ENCODE measurements around the gene EPHB2.

The EPHB2 gene

GRCh38 chr1:22774833-22775182, 64.2 kb downstream of the EPHB2 start:
- ChIA-PET CTCF (interaction anchor here (0.8 kb wide), 1 partner anchor 70 kb away, joined by 3 read pairs; no protein-coding TSS in a partner anchor), POLR2A (no interaction called here)
- H3K4me3 ChIP-seq (ENCODE audit: low read depth, low read length), result no peak overlapping the region
- H3K36me3 ChIP-seq (ENCODE audit: control insufficient read depth in 2 of 2, insufficient read depth in 1 of 2, low read length in 2 of 2), result no peaks in the 10 kb centered on the region
- no peaks in the 10 kb centered on the region for H3K9me3 ChIP-seq (ENCODE audit: control insufficient read depth, insufficient read depth, low read depth, low read length)
- TF ChIP-seq ZNF571 (tag by site-specific recombination; IDR thresholded peaks at IDR 0.05), result no peak
- no peak for TF ChIP-seq ZSCAN16 (tag by site-specific recombination; IDR thresholded peaks at IDR 0.05)
- TF ChIP-seq ZNF629 (tag by site-specific recombination; IDR thresholded peaks at IDR 0.05), result no peak
- no peaks in the 10 kb centered on the region; the same call in 1 of the 2 replicates for H3K4me1 ChIP-seq (ENCODE audit: control insufficient read depth, insufficient read depth, low read length)
- H3K27ac ChIP-seq (ENCODE audit: extremely low read depth, low read depth, low read length), result no peak overlapping the region

GRCh38 chr1:22775478-22775877, 64.8 kb downstream of the EPHB2 start:
- H3K9me3 ChIP-seq (ENCODE audit: control insufficient read depth, insufficient read depth, low read depth, low read length), result no peaks in the 10 kb centered on the region
- H3K27ac ChIP-seq (ENCODE audit: extremely low read depth, low read depth, low read length), result no peak overlapping the region
- H3K4me1 ChIP-seq (ENCODE audit: control insufficient read depth, insufficient read depth, low read length), result no peaks in the 10 kb centered on the region; the same call in 1 of the 2 replicates
- ChIA-PET POLR2A (no interaction called here), CTCF (interaction anchor here (0.6 to 2.4 kb wide), 3 partner anchors 71 to 500 kb away, joined by 3 to 8 read pairs (median 4); no protein-coding TSS in a partner anchor)
- no peak for TF ChIP-seq MYNN (tag by site-specific recombination; IDR thresholded peaks at IDR 0.05; ENCODE audit: borderline replicate concordance)
- TF ChIP-seq GLIS1 (tag by site-specific recombination; IDR thresholded peaks at IDR 0.05), result peak; percentile 45
- no peaks in the 10 kb centered on the region for H3K36me3 ChIP-seq (ENCODE audit: control insufficient read depth in 2 of 2, insufficient read depth in 1 of 2, low read length in 2 of 2)
- H3K4me3 ChIP-seq (ENCODE audit: low read depth, low read length), result no peak overlapping the region

- no peaks in the 10 kb centered on the region for H3K36me3 ChIP-seq (ENCODE audit: control insufficient read depth in 2 of 2, insufficient read depth in 1 of 2, low read length in 2 of 2)
- H3K9me3 ChIP-seq (ENCODE audit: control insufficient read depth, insufficient read depth, low read depth, low read length), result no peaks in the 10 kb centered on the region
- TF ChIP-seq WT1 (tag by site-specific recombination; IDR thresholded peaks at IDR 0.05) (0 out of 2 replicates have a peak, but pooled peaks have one; percentile 29), ZBTB1 (tag by site-specific recombination; IDR thresholded peaks at IDR 0.05) (no peak), OSR2 (tag by site-specific recombination; IDR thresholded peaks at IDR 0.05) (peak; percentile 48; the same call in 1 of the 2 replicates), SETDB1 (IDR thresholded peaks at IDR 0.05; ENCODE audit: insufficient read length, low read length) (no peak), ZNF416 (tag by site-specific recombination; IDR thresholded peaks at IDR 0.05) (no peak), ZNF423 (tag by site-specific recombination; IDR thresholded peaks at IDR 0.05) (no peak), ZFHX2 (tag by site-specific recombination; conservative IDR thresholded peaks at IDR 0.05) (peak; percentile 60), GLIS1 (tag by site-specific recombination; IDR thresholded peaks at IDR 0.05) (peak; percentile 85), ZNF280C (tag by site-specific recombination; IDR thresholded peaks at IDR 0.05) (no peak), SP7 (tag by site-specific recombination; IDR thresholded peaks at IDR 0.05) (peak; percentile 83), BCL11B (tag by site-specific recombination; IDR thresholded peaks at IDR 0.05; ENCODE audit: low read depth) (no peak), EGR2 (tag by site-specific recombination; IDR thresholded peaks at IDR 0.05; ENCODE audit: low read depth) (peak; percentile 80), ZNF433 (tag by site-specific recombination; IDR thresholded peaks at IDR 0.05; ENCODE audit: low read depth) (no peak), PRDM1 (tag by site-specific recombination; IDR thresholded peaks at IDR 0.05) (no peak), ZNF175 (tag by site-specific recombination; IDR thresholded peaks at IDR 0.05) (no peak), PRDM4 (tag by site-specific recombination; IDR thresholded peaks at IDR 0.05) (no peak), TCF7L2 (IDR thresholded peaks at IDR 0.05; ENCODE audit: borderline replicate concordance, low read depth, low read length) (no peak), ZIC2 (tag by site-specific recombination; IDR thresholded peaks at IDR 0.05) (peak; percentile 96), KLF1 (tag by site-specific recombination; IDR thresholded peaks at IDR 0.05) (0 out of 2 replicates have a peak, but pooled peaks have one; percentile 28)
- no peak overlapping the region for H3K4me3 ChIP-seq (ENCODE audit: low read depth, low read length)
- no peaks in the 10 kb centered on the region; the same call in 1 of the 2 replicates for H3K4me1 ChIP-seq (ENCODE audit: control insufficient read depth, insufficient read depth, low read length)
- H3K27ac ChIP-seq (ENCODE audit: extremely low read depth, low read depth, low read length), result no peak overlapping the region
- ChIA-PET POLR2A (interaction anchor here (0.5 kb wide), 1 partner anchor 343 kb away, joined by 3 read pairs; no protein-coding TSS in a partner anchor), CTCF (interaction anchor here (0.6 to 2.4 kb wide), 4 partner anchors 26 to 501 kb away, joined by 3 to 8 read pairs (median 5); no protein-coding TSS in a partner anchor)
These were observed 65.5 kb downstream of the EPHB2 start for GRCh38 chr1:22776035-22776613.

Data from HEK293 (cell line).